Lower leg skin (tissue), 4 donors: ENCODE measurements around the gene INF2. TPM values are rescaled to one million over a fixed set of nuclear protein-coding genes. Genes with fewer than 3 reads are reported as not detected.

Experiments
- DNase-seq, 2 donors: peaks; one replicate each; pipeline ENCODE4 v3.0.0-alpha.2; 2019; ENCODE audit warnings: low spot score in 2 of 2
- H3K4me3 ChIP-seq: fragments of 200-600 bp; sonication (generic); 2 replicates; pipeline ENCODE4 v1.5.1; 2017; ENCODE audit warnings: mild to moderate bottlenecking, low read depth; ENCODE audit not compliant: poor library complexity, severe bottlenecking
- CTCF ChIP-seq, 3 donors: fragments of 450-650 bp; IDR thresholded peaks; one replicate each; pipeline ENCODE4 v1.5.1; 2016; ENCODE audit warnings: antibody characterized with exemption in 3 of 3, mild to moderate bottlenecking in 3 of 3, moderate library complexity in 2 of 3
- POLR2A ChIP-seq, 2 donors: fragments of 450-650 bp; IDR thresholded peaks; one replicate each; pipeline ENCODE4 v1.6.1; 2016 to 2017; ENCODE audit warnings: antibody characterized with exemption in 2 of 2, mild to moderate bottlenecking in 1 of 2, moderate library complexity in 1 of 2
- WGBS, 2 donors: methylation state at CpG; one replicate each; pipeline ENCODE4 v1.1.5; 2018; 5-methylcytosine and 5-hydroxymethylcytosine counted together
- intact Hi-C: fragments of 100-400 bp; cut with DNase I; formaldehyde crosslinking; loops from one replicate; pipeline ENCODE4 v1.15.0; 2023; ENCODE audit warnings: low total_unique reads
- total RNA-seq, 4 donors: library from RNA; depleted of rRNA; stranded (reverse); fragments of >200 nt; gene quantifications; one replicate each; pipeline ENCODE4 v1.1.0, GENCODE V29; 2016

The INF2 gene
- total RNA-seq, 4 donors from 2014 or later: 63.8 to 121 (median 83.9) TPM

GRCh38 chr14:104697317-104697703 lies 7.9 kb downstream of the INF2 start:
- H3K4me3 ChIP-seq: no peak overlapping the region
- TF ChIP-seq CTCF (IDR thresholded peaks at IDR 0.05): no peak
- no peak for TF ChIP-seq POLR2A (IDR thresholded peaks at IDR 0.05)
- DNase-seq: no peak
- intact Hi-C loops: no loop called here
- WGBS, 2 donors: 52 to 54% methylated on average over 6 to 10 of the region's 10 CpGs

- no peak for TF ChIP-seq POLR2A (IDR thresholded peaks at IDR 0.05)
- TF ChIP-seq CTCF (IDR thresholded peaks at IDR 0.05): no peak
- intact Hi-C loops: no loop called here
- DNase-seq: no peak
- 38% methylated on average over 18 to 19 of the region's 19 CpGs for WGBS, 2 donors
- no peak overlapping the region for H3K4me3 ChIP-seq
Observed at GRCh38 chr14:104697892-104698583, 8.6 kb downstream of the INF2 start.

DNA sequence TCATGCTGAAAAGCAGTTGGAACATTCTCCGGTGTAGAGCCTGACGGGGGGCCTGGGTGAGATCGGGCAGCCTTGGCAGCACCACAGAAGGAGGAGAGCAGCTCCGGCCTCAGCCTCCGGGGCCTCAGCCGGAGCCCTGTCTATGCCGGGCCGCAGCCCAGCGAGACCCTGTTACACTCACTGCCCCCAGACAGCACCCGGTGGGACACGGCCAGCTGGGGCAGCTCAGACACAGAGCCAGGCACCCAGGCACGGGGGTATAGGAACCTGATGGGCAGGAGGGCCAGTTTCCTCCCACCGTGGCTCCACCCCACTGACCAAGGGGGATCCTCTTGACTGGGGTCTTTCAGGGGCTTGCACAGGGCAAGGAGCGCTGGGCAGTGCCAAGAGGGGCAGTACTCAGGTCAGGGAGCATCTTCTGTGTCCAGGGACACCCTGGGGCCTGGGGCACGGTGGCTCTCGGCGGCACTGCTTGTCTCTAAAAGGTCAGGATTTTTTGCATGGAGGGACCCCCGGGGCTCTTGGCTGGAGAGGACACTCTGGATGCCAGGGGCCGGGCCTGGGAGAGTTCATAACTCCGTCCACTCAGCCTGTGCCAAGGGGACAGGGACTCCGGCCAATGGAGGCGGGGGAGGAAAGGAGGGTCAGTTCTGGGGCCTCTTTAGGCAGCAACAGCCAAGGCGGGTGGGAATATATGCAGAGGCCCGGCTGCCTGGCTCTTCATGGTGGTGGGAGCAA lies 9.4 kb downstream of the INF2 start:
- H3K4me3 ChIP-seq: no peak overlapping the region
- DNase-seq: no peak
- intact Hi-C loops: no loop called here
- WGBS, 2 donors: 72 to 84% methylated on average over 20 to 23 of the region's 24 CpGs
- no peak for TF ChIP-seq POLR2A (IDR thresholded peaks at IDR 0.05)
- no peak for TF ChIP-seq CTCF (IDR thresholded peaks at IDR 0.05)

GRCh38 chr14:104699426-104699748 lies 10.0 kb downstream of the INF2 start:
- WGBS, 2 donors: 85 to 86% methylated on average over 12 of the region's 12 CpGs

DNA sequence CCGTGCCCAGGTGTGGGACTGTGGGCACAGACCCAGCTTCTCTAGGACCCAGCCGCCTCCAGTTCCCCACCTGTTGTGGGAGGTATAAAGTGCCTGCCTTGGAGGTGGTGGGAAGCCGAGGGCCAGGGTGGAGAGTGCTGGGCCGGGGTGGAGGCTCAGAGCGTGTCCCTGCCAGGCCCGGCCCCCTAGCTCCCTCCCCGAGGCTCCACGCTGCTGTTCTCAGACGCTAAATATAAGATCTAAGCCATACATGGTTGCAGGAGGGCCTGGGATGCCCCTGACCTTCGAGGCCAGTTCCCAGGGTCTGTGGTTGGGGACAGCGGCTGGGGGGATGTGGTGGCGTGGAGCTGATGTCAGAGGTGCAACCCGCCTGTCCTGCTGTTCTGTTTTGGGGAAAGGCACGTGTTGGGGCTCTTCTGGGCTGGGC lies 10.8 kb downstream of the INF2 start:
- TF ChIP-seq CTCF (IDR thresholded peaks at IDR 0.05) (no peak), POLR2A (IDR thresholded peaks at IDR 0.05) (no peak)
- WGBS, 2 donors: 59 to 66% methylated on average over 14 of the region's 14 CpGs
- no peak overlapping the region for H3K4me3 ChIP-seq
- DNase-seq: no peak
- intact Hi-C loops: no loop called here

More at GRCh38 chr14:104699426-104699748, 10.0 kb downstream of the INF2 start:
- H3K4me3 ChIP-seq: no peak overlapping the region
- DNase-seq: no peak
- intact Hi-C loops: no loop called here
- TF ChIP-seq POLR2A (IDR thresholded peaks at IDR 0.05) (no peak), CTCF (IDR thresholded peaks at IDR 0.05) (no peak)
